ENCODE results near the gene SLC9A9. TPM values are rescaled to one million over a fixed set of nuclear protein-coding genes. Genes with fewer than 3 reads are reported as not detected.
A peak's percentile ranks its signal among the peaks of the same experiment; 100 is the strongest.

The SLC9A9 gene
- total RNA-seq, 3 donors from 2014 or later (not counting 1 experiment from before 2014, with no cell fraction given) = 24.0 to 29.1 (median 27.2) TPM

DNA sequence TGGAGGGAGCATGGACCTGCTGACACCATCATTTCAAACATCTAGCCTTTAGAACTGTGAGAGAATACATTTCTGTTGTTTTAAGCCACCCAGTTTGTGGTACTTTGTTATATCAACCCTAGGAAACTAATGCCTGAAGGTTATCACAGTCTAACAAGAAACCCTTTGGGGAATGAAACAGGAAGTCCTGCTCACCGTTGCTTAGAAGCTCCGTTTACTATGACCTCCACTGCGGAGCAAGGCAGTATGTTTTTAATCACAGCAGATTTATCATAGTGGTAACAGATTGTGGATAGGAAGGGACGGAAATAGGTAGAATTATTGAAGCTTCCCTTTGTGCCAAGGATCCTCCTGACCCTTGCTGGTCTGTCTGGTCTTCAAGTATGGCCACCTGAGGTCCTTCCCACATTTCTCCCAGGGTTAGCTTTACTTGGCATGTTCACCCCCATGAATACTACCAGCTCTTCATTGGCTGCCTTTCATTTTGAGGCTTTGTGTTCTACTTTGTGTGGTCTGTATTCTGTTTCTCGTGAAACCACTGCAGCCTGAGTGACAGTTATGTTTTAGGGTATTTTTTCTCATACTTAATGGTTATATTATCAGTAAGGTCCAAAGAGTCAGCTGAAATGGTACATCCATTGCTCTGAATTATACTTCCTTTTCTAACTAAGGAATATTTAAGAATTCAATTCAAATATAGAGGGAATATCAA, 527.1 kb downstream of the SLC9A9 start:
- no peaks in the 10 kb centered on the region for H3K9me3 ChIP-seq (ENCODE audit: control insufficient read depth, insufficient read depth, low read length)
- WGBS (ENCODE audit: insufficient coverage) = 23% methylated on average over 4 of the region's 5 CpGs
- TF ChIP-seq, protein P1, sequence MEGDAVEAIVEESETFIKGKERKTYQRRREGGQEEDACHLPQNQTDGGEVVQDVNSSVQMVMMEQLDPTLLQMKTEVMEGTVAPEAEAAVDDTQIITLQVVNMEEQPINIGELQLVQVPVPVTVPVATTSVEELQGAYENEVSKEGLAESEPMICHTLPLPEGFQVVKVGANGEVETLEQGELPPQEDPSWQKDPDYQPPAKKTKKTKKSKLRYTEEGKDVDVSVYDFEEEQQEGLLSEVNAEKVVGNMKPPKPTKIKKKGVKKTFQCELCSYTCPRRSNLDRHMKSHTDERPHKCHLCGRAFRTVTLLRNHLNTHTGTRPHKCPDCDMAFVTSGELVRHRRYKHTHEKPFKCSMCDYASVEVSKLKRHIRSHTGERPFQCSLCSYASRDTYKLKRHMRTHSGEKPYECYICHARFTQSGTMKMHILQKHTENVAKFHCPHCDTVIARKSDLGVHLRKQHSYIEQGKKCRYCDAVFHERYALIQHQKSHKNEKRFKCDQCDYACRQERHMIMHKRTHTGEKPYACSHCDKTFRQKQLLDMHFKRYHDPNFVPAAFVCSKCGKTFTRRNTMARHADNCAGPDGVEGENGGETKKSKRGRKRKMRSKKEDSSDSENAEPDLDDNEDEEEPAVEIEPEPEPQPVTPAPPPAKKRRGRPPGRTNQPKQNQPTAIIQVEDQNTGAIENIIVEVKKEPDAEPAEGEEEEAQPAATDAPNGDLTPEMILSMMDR (IDR thresholded peaks at IDR 0.05) = no peak
- Mint-ChIP-seq H3K4me3 (peak overlapping the region; percentile 74), H3K9me3 (no peaks in the 10 kb centered on the region), H3K27me3 (ENCODE audit: low read depth in 2 of 2) (no peaks in the 10 kb centered on the region), H3K36me3 (peaks cover 7% of the 10 kb centered on the region), H3K4me1 (peaks cover 55 to 57% of the 10 kb centered on the region in 2 donors), H3K27ac (peak overlapping the region; percentile 82 to 88)
- peak overlapping the region; percentile 75 for H3K27ac ChIP-seq (ENCODE audit: low read length)
- H3K27me3 ChIP-seq (ENCODE audit: control insufficient read depth, insufficient read depth, low read length) = no peaks in the 10 kb centered on the region
- no peak for DNase-seq
- H3K4me1 ChIP-seq (ENCODE audit: control insufficient read depth, insufficient read depth, low read length) = peaks cover 23% of the 10 kb centered on the region
- H3K4me3 ChIP-seq (ENCODE audit: low read length) = no peak overlapping the region
- no peaks in the 10 kb centered on the region for H3K36me3 ChIP-seq (ENCODE audit: control insufficient read depth, insufficient read depth, low read length)
- peak; percentile 62 to 87 (median 83) for ATAC-seq
- intact Hi-C loops (cut with micrococcal nuclease) = loop anchor here (2.0 kb wide), 1 partner anchor 20 kb away; no protein-coding TSS in a partner anchor

DNA sequence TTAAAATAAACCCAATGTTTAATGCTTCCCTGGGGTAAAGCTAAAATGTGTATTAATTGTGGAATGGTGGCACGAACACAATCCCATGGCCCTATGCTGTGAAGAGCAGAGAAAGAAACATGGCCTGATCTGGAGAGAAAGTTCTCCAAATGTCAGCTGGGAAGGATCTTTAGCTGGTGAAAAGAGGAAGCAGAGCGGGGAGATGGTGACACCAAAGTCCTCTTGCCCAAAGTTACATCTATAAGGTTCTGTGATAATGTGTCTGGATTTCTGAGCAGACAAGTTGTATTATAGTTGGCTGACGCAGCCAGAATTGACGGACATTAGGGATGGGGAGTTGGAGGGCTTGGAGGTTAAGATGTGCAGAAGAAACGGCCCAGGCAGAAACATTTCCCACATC, 532.5 kb downstream of the SLC9A9 start:
- TF ChIP-seq, protein P1 (IDR thresholded peaks at IDR 0.05) = no peak
- intact Hi-C loops (cut with micrococcal nuclease) = no loop called here
- no peaks in the 10 kb centered on the region for H3K36me3 ChIP-seq (ENCODE audit: control insufficient read depth, insufficient read depth, low read length)
- Mint-ChIP-seq H3K4me1 (peaks cover 50 to 53% of the 10 kb centered on the region in 2 donors), H3K36me3 (no peaks in the 10 kb centered on the region), H3K9me3 (no peaks in the 10 kb centered on the region), H3K4me3 (no peak overlapping the region), H3K27me3 (ENCODE audit: low read depth in 2 of 2) (no peaks in the 10 kb centered on the region), H3K27ac (no peak overlapping the region)
- H3K4me1 ChIP-seq (ENCODE audit: control insufficient read depth, insufficient read depth, low read length) = peaks cover 9% of the 10 kb centered on the region
- H3K9me3 ChIP-seq (ENCODE audit: control insufficient read depth, insufficient read depth, low read length) = no peaks in the 10 kb centered on the region
- WGBS (ENCODE audit: insufficient coverage) = 96% methylated on average over 4 of the region's 5 CpGs
- H3K4me3 ChIP-seq (ENCODE audit: low read length) = no peak overlapping the region
- no peaks in the 10 kb centered on the region for H3K27me3 ChIP-seq (ENCODE audit: control insufficient read depth, insufficient read depth, low read length)
- H3K27ac ChIP-seq (ENCODE audit: low read length) = no peak overlapping the region
- ATAC-seq (no peak), DNase-seq (no peak)

DNA sequence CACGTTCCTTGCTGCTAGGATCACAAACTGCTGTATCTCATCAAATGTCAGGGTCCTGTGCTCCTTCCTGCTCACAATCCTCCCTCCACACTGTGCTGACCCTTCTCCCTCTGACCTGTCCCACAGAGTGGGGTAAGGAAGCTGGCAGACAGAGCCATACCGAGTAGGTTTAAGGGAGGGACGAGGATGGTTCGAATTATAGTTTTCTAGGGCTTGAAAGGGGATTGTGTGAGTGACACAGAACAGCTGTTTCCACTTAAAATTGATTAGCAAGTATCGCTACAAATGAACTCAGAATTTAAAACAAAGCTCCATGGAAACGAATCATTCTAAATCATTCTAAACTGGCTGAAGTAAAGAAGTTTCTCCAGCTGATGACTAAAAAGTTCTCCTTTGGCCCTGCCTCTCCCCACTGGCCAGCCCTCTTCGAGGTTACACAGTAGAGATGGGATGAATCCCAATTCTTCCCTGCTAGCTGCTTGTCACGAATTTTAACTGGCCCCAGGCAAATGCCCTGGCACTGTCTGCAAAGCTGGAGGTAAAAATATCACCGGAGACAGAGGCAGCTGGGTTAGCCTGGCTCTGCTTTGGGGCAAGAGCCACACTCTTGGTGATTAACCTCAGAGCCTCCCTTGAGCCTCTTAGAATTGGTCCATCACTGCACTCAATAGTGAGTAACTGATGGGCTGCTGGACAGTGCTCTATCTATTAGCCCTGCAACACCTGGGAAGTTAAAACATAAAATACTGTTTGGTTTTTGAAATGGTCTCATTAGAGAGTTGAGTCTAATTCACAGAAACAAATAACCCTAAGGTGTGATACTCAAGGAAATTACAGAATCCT, 533.8 kb downstream of the SLC9A9 start:
- no peak overlapping the region for H3K4me3 Mint-ChIP-seq
- TF ChIP-seq, protein P1 (IDR thresholded peaks at IDR 0.05) = no peak
- H3K4me1 Mint-ChIP-seq = peaks cover 40 to 45% of the 10 kb centered on the region in 2 donors
- Histone ChIP-seq H3K27ac (ENCODE audit: low read length) (no peak overlapping the region), H3K9me3 (ENCODE audit: control insufficient read depth, insufficient read depth, low read length) (no peaks in the 10 kb centered on the region), H3K36me3 (ENCODE audit: control insufficient read depth, insufficient read depth, low read length) (no peaks in the 10 kb centered on the region), H3K27me3 (ENCODE audit: control insufficient read depth, insufficient read depth, low read length) (no peaks in the 10 kb centered on the region), H3K4me1 (ENCODE audit: control insufficient read depth, insufficient read depth, low read length) (no peaks in the 10 kb centered on the region), H3K4me3 (ENCODE audit: low read length) (no peak overlapping the region)
- WGBS (ENCODE audit: insufficient coverage) = 96% methylated on average over 9 of the region's 9 CpGs
- ATAC-seq = no peak
- H3K27ac Mint-ChIP-seq = no peak overlapping the region
- no peaks in the 10 kb centered on the region for H3K36me3 Mint-ChIP-seq
- no peaks in the 10 kb centered on the region for H3K27me3 Mint-ChIP-seq (ENCODE audit: low read depth in 2 of 2)
- H3K9me3 Mint-ChIP-seq = no peaks in the 10 kb centered on the region
- DNase-seq = no peak
- intact Hi-C loops (cut with micrococcal nuclease) = no loop called here

Measured in natural killer cell (primary cell).